NOMO-1 treated with dmso at 0.1 percent for 144 hours (cell line): ENCODE measurements around the gene OR2T10.
"Not testable (repeated sequence)": the region's sequence is repeated elsewhere in the genome, so short reads cannot be mapped to it uniquely, and the experiment has no call there.

Source experiments
- DNase-seq: peaks from one replicate; lab custom pipeline; 2025; ENCODE audit not compliant: unreplicated experiment; lab: John Stamatoyannopoulos, UW

Gene OR2T10, protein sequence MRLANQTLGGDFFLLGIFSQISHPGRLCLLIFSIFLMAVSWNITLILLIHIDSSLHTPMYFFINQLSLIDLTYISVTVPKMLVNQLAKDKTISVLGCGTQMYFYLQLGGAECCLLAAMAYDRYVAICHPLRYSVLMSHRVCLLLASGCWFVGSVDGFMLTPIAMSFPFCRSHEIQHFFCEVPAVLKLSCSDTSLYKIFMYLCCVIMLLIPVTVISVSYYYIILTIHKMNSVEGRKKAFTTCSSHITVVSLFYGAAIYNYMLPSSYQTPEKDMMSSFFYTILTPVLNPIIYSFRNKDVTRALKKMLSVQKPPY

GRCh38 chr1:248597589-248597988 lies at the start of gene OR2T10:
Gene OR2T10, minus strand, starts transcription at chr1:248597700. Its CDS starts 3,932 bp downstream, at chr1:248593768.
- DNase-seq = no peak

DNA sequence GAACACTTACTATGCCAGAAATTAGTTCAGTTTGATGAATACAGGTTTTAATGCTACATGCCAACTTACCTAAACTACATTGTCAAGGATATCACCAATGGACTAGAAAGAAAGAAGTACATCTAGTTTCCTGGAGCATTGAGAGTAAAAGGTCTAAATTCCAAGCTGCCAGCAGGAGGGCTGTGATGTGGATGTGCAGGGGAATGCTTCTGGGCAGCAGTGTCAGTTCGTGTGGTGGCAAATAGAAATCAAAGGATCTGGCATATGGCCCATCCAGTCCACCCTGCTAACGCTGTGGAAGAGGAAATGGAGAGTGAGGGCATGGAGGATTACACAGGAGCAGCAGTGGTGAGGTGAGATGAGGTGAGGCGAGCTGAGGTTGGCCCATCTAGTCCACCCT lies 47.7 kb upstream of the OR2T10 start, which contains the start of gene OR2T35:
OR2T35 (minus strand) TSS at position 101 of the 400 bp plus-strand sequence. CDS start 6,020 bp downstream, outside the sequence.
- DNase-seq = not testable (repeated sequence)

DNA sequence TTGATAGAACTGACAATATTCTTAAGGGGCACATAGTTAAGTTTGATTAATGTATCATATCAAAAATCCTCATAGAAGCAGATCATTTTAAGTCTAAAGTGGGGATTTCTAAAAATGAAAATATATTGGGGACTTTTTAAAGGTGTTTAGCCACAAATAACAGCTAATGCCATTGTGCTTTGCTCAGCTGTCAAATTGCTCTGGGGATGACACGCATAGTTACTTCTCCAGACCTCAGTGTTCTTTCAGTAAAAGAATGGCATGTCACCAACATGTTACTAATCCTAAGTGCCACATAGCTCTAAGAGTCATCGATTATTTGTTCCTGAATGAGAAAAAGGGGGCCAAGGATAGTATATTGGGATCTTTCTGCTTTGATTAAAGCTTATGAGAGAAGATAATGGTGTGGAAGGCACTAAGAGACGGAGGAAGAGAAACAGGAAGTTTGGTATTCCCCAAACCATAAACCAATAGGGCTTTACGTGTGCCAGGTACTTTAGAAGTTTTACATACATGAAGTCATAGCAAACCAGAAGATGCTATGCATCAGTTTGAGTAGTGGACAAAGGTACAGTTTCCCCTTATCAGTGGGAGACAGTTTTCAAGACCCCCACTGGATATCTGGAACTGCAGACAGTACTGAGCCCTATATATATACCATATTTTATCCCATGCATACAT lies 45.6 kb upstream of the OR2T10 start:
- not testable (repeated sequence) for DNase-seq

- not testable (repeated sequence) for DNase-seq
Observed at GRCh38 chr1:248641583-248641982, 44.1 kb upstream of the OR2T10 start.

GRCh38 chr1:248640906-248641305 lies 43.4 kb upstream of the OR2T10 start:
- DNase-seq = not testable (repeated sequence)

DNA sequence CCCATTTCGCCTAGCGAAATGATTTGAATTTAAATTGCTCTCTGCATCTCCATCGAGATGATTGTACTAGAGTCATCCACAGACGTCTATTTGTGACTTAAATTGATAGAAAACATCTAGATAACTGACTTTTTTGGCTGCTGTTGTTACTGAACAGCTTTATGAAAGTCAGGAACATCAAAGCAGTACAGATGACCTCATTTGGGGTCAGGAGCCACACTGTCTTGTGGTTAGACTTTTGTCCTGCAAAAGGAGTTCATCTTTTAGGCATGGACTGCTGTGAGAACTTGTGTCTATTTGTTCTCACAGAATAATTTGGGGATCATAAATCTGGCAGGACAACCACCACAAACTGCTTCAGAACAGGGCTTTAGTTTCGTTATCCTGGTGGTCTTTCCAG lies 42.2 kb upstream of the OR2T10 start:
- not testable (repeated sequence) for DNase-seq

DNA sequence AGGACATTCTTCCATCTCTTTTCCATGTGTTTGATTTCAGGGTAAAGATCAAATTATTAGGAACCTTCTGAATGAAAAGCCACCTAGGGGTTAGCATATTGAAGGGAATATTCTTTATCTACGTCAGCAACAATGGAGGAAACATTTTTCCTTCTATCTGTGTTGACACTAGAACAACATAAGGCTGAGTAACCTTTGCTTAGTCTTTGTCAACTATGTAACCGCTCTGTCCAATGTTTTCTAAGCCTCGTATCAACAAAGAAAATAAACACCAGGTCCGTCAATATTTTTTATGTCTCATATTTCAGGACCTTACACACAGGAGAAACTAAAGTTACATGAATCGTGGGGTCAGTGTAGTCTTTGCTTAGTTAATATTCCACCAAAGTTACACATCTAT lies 39.1 kb upstream of the OR2T10 start:
- DNase-seq = not testable (repeated sequence)

DNA sequence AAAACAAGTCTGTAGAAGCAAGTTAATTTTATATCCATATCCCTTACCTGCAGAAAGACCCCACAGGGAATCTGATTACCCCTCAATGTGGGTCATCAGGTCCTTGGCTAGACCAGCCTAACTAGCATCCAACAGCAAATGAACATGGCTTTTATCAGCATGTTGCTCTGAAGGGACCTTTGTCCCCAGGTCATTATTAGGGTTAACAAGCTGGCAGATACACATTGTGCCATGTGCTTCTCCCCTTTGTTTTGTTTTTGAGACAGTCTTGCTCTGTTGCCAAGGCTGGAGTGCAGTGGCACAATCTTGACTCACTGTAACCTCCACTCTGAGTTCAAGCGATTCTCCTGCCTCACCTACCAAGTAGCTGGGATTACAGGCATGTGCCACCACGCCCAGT lies 37.5 kb upstream of the OR2T10 start, which contains the start of gene OR2T11:
OR2T11 (minus strand) TSS at position 101 of the 400 bp plus-strand sequence. CDS start 7,963 bp downstream, outside the sequence.
- not testable (repeated sequence) for DNase-seq

- DNase-seq = no peak
Observed at GRCh38 chr1:248631354-248632008, 34.0 kb upstream of the OR2T10 start.

GRCh38 chr1:248630551-248630950 lies 33.1 kb upstream of the OR2T10 start:
- DNase-seq = no peak

DNA sequence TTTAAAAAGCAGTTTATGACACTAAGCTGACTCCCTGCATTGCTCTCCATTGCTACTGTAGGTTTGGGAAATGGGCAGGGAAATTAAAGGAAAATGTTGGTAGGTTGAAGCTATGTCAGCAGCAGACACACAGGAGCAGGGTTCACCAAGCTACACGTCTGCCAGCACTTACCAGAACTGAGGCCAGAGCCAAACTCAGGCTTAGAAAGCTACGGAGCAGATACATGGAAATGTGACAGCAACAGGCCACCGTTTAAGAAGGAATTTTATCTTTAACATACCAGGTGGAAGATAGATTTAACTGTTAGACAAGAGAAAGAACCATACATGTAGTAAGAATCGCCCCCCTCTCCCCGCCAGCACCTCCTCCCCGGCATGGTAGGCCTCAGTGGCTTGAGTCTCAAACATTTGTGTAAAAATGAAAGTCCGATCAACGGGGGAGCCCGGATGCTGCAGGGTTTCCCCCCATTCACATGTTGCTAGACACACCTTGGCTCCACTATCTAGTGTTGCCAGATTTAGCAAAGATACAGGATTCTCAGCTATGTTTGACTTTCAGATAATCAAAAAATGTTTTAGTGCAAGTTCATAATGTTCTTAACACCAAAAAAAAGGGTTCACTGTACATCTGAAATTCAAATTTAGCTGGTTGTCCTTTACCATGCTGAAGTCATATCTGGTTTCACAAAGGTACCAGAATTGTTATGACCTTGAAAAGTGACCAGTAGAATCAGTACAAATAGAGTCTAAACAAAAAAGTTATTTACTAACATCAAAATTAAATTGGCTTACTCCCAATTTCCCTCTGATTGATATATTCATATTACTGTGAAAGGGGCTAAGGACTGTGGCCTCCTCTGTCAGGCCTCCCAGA lies 30.7 kb upstream of the OR2T10 start:
- no peak for DNase-seq

DNA sequence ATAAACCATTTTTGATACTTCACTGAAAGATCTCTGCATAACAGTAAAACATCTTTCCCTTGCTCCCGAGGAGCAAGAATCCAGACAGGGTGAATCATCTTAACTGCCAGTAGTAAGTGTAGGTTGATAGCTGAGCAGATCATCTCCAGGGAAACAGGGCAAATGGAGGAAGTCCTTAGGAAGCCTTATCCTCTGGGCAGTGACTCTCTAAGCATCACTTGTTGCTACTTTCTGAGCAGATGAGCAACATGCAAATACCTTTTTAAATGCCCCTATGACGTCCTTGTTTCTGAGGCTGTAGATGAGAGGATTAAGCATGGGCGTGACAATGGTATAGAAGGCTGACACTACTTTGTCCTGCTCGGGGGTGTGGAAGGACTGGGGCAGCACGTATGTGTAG lies 28.5 kb upstream of the OR2T10 start:
- no peak for DNase-seq

- DNase-seq = no peak
Observed at GRCh38 chr1:248625166-248625565, 27.7 kb upstream of the OR2T10 start.

DNA sequence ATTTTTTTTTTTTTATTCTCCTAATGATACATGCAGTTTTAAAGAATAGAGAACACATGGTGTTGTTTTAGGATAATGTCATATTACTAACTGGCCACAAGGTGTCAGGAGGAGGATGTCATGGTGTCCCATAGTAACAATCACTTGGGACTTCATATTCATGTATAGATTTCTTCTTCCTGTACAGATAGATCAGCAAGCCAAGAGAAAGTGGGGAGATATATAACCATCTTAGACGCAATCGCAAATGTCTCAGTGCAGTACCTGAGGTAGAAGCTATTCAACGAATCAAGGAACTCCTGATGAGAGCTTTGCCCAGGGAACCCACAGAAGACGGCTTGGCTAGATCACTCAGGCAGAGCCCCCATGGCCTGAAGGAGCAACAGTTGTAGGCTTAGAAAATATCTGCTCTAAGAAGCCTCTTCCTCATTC lies 25.1 kb upstream of the OR2T10 start:
- DNase-seq = peak; percentile 35

DNA sequence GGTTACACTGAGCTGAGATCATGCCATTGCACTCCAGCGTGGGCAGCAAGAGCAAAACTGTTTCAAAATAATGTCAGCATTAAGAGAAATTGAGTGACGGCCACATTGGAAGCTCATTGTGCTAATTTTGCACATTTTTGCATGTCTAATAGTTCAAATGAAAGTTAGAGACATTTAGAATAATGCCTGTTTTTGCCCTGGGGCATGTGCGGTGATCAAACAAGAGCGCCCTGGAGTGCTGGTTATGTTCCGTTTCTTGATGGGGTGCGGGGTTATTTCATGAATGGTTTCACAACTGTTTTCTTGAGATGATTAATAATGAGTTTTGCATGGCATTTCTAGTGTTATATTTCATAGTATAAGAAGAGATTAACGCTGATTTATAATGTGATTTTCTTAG lies 24.3 kb upstream of the OR2T10 start:
- no peak for DNase-seq

GRCh38 chr1:248618878-248619277 lies 21.4 kb upstream of the OR2T10 start:
- peak; percentile 36 for DNase-seq

GRCh38 chr1:248618119-248618518 lies 20.6 kb upstream of the OR2T10 start:
- no peak for DNase-seq

GRCh38 chr1:248613742-248614141 lies 16.2 kb upstream of the OR2T10 start:
- DNase-seq = no peak

- peak; percentile 0 for DNase-seq
Observed at GRCh38 chr1:248611883-248612414, 14.4 kb upstream of the OR2T10 start.

DNA sequence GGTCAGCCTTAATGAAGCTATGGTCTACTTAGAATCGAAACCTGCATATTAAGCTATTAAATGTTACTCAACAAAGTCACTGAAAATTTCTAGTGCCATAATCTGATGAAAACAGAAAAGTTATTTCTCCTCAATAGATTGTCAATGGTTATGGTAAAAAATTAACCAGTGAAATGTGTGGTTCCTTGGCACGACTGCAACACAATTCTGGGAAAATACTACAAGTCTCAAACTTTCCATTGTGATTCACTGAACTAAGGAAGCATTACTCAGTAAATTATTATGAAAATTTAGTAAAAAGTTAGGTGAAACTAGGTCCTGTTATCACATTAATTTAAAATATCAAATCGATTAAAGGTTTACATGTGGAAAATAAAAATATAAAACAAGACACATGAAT lies 12.8 kb upstream of the OR2T10 start:
- no peak for DNase-seq
